Caki2 (cell line): ENCODE results near the gene SCN2B. TPM values are rescaled to one million over a fixed set of nuclear protein-coding genes. Genes with fewer than 3 reads are reported as not detected.
"Not testable (repeated sequence)": the region's sequence is repeated elsewhere in the genome, so short reads cannot be mapped to it uniquely, and the experiment has no call there.

Source experiments
- DNase-seq: peaks from one replicate; pipeline ENCODE4 v3.0.0-alpha.2; 2015; ENCODE audit warnings: low read depth
- in situ Hi-C: cut with HindIII; loops from 2 replicates; pipeline ENCODE4 v1.10.0; 2016; ENCODE audit warnings: low sequenced_read_pairs, low pct_unique_long_range_greater_than_20kb, mixed read lengths
- total RNA-seq: library from RNA; depleted of rRNA; stranded (reverse); fragments of >200 nt; shearing (Covaris generic); gene quantifications from 2 replicates; pipeline ENCODE4 v1.2.3, GENCODE V29; 2014; ENCODE audit warnings: low replicate concordance

The SCN2B gene
- total RNA-seq, 1 experiment from 2014 or later, result not detected

- DNase-seq, result no peak
- in situ Hi-C loops, result no loop called here
Observed at GRCh38 chr11:118210323-118210722, 33.9 kb upstream of the SCN2B start.

GRCh38 chr11:118209033-118209432, 32.6 kb upstream of the SCN2B start:
- DNase-seq, result no peak
- in situ Hi-C loops, result no loop called here

- DNase-seq, result no peak
- in situ Hi-C loops, result no loop called here
Observed at GRCh38 chr11:118207079-118207478, 30.6 kb upstream of the SCN2B start.

- in situ Hi-C loops, result no loop called here
- DNase-seq, result no peak
Observed at GRCh38 chr11:118206391-118207031, 30.1 kb upstream of the SCN2B start.

GRCh38 chr11:118205606-118206378, 29.4 kb upstream of the SCN2B start:
- in situ Hi-C loops, result no loop called here
- DNase-seq, result no peak

GRCh38 chr11:118202599-118203422, 26.4 kb upstream of the SCN2B start:
- in situ Hi-C loops, result no loop called here
- DNase-seq, result no peak

- in situ Hi-C loops, result no loop called here
Observed at GRCh38 chr11:118201966-118202365, 25.5 kb upstream of the SCN2B start.

GRCh38 chr11:118200901-118201680, 24.7 kb upstream of the SCN2B start:
- DNase-seq, result no peak
- in situ Hi-C loops, result no loop called here

More at GRCh38 chr11:118201966-118202365, 25.5 kb upstream of the SCN2B start:
- no peak for DNase-seq

- DNase-seq, result no peak
- in situ Hi-C loops, result no loop called here
Observed at GRCh38 chr11:118200497-118200896, 24.1 kb upstream of the SCN2B start.

- DNase-seq, result no peak
- in situ Hi-C loops, result no loop called here
Observed at GRCh38 chr11:118199135-118199534, 22.7 kb upstream of the SCN2B start.

- DNase-seq, result peak; percentile 30
- in situ Hi-C loops, result no loop called here
Observed at GRCh38 chr11:118198370-118198769, 21.9 kb upstream of the SCN2B start.

GRCh38 chr11:118194835-118195627, 18.6 kb upstream of the SCN2B start:
- in situ Hi-C loops, result no loop called here
- DNase-seq, result peak; percentile 79

DNA sequence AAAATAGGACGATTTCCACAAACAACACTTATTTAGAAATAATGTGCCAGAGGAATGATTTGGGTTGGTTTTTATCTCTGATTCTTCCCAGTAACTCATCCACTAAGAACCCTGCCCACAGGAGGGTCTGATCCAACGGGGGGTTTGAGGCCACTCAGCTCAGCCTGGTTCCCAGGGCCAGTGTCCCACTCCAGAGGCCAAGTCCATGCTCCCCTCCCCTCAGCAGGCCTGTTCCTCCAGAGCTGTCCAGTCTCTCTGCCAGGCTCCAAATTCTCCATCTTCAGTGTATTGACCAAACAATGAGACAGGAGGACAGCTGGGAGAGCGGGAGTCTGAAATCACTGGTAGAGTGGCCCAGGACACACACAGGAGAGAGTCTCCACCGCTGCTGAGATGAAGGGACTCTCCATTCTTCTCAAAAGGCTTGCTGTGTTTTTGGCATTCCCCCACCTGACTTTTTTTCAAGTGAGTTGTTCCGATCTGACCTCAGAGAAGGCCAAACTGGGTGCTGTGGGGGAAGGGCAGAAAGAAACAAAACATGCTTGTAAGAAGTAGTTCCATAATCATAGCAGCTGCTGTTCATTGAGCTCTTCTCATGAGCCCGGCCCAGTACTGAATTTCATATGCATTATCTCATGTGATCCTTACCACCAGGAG, 17.6 kb upstream of the SCN2B start:
- in situ Hi-C loops, result no loop called here

DNA sequence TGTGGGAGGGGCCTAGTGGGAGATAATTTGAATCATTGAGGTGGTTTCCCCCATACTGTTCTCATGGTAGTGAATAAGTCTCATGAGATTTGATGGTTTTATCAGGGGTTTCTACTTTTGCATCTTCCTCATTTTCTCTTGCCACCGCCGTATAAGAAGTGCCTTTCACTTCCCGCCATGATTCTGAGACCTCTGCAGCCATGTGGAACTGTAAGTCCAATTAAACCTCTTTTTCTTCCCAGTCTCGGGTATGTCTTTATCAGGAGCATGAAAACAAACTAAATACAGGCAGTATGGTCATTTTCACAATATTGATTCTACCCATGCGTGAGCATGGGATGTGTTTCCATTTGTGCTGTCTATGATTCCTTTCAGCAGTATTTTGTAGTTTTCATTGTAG, 16.4 kb upstream of the SCN2B start:
- DNase-seq, in situ Hi-C loops: not testable (repeated sequence)

More for the DNA sequence above, 17.6 kb upstream of the SCN2B start:
- DNase-seq, result no peak

DNA sequence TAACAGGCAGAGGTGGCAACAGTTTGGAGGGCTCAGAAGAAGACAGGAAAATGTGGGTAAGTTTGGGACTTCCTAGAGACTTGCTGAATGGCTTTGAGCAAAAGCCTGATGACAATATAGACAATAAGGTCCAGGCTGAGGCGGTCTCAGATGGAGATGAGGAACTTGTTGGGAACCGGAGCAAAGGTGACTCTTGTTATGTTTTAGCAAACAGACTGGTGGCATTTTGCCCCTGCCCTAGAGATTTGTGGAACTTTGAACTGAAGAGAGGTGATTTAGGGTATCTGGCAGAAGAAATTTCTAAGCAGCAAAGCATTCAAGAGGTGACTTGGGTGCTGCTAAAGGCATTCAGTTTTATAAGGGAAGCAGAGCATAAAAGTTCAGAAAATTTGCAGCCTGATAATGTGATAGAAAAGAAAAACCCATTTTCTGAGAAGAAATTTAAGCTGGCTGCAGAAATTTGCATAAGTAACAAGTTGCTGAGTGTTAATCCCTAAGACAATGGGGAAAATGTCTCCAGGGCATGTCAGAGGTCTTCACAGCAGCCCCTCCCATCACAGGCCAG, 14.6 kb upstream of the SCN2B start:
- in situ Hi-C loops, result not testable (repeated sequence)

GRCh38 chr11:118186346-118187107, 10.1 kb upstream of the SCN2B start:
- in situ Hi-C loops, result no loop called here
- no peak for DNase-seq

More for the DNA sequence above, 14.6 kb upstream of the SCN2B start:
- DNase-seq, result not testable (repeated sequence)
